ENCODE results near the gene CELF4.

CELF4 gene

DNA sequence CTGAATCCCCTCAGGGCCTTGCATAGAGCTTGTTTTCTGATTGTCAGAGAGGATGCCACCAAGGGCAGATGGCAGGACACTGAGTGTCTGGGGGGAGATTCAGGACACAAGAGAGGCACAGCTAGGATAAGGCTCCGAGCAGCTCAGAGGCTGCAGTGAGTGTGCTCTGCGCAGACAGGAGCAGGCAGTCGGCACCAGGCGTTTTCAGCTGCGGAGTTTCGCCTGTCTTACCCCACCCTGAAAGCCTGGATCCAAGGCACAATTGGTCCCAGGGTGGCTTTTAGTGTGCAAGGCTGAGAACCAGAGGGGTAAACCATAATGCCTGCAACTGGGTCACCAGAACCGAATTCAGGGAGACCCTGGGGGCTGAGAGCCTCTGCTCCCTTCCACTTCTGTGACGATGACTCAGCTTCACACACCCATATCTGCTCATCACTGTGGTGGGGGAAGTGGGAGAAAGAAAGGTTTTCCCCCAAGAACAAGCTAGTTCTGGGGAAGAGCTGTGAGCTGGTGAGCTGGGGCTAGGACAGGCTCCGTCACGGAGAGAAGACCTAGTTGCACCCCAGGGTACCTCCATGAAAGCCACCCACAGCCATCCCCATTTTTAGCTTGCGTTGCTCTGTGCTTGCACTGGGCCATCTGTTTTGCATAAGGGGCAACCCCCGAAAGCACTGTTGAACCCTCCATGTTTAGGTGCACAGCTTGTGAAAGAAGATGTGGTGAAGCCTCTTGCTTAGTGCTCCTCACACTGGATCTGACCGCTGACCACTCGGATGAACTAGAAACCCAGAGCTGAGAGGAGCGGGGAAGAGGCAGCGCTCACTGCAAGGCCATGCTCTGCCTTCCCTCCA is 173.7 kb downstream of the CELF4 start:
- TF ChIP-seq, protein P1, sequence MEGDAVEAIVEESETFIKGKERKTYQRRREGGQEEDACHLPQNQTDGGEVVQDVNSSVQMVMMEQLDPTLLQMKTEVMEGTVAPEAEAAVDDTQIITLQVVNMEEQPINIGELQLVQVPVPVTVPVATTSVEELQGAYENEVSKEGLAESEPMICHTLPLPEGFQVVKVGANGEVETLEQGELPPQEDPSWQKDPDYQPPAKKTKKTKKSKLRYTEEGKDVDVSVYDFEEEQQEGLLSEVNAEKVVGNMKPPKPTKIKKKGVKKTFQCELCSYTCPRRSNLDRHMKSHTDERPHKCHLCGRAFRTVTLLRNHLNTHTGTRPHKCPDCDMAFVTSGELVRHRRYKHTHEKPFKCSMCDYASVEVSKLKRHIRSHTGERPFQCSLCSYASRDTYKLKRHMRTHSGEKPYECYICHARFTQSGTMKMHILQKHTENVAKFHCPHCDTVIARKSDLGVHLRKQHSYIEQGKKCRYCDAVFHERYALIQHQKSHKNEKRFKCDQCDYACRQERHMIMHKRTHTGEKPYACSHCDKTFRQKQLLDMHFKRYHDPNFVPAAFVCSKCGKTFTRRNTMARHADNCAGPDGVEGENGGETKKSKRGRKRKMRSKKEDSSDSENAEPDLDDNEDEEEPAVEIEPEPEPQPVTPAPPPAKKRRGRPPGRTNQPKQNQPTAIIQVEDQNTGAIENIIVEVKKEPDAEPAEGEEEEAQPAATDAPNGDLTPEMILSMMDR (IDR thresholded peaks at IDR 0.05; ENCODE audit: insufficient read depth, missing control alignments): no peak
- no peak for FAIRE-seq
- no peak for DNase-seq (ENCODE audit: insufficient read length, low spot score)

DNA sequence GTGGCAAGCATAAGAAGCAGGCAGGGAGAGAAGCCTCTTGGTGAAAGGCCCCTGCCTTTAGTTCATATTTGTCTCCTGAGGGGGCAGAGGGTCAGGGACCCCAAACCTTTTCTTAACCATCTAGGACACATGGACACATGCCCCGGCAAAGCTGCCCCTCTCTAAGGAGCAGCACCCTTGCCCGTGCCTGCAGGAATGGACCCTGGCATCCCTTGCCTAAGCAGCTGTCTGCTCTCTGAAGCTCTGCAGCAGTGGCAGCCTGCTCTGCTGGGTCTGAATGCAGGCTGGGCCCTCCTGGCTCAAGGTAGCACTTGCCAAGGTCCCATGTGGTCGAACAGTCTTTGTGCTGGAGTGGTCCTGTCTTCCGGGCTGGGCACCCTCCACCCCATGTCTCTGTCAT is 174.4 kb downstream of the CELF4 start:
- DNase-seq (ENCODE audit: insufficient read length, low spot score): no peak
- TF ChIP-seq, protein P1 (IDR thresholded peaks at IDR 0.05; ENCODE audit: insufficient read depth, missing control alignments): no peak
- FAIRE-seq: no peak

DNA sequence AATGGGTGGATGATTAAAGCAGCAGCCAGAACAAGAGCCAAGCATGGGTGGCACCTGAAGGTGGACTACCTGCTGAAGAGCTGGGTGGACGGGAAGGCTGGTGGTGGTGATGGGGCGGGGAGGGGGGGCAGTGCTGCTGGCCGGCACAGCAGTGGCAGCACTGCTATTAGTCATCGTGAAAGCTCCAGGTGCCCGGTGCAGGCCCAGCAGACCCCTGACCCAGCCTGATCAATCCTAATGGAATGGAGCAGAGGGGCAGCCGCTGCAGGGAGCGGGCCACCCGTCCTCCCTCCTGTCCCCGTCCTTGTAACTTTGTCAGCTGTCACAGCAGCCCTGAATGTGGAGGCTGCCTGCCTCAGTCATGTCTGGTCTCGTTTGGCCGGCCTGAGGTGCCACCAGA is 174.9 kb downstream of the CELF4 start:
- DNase-seq (ENCODE audit: insufficient read length, low spot score) (no peak), FAIRE-seq (no peak)
- TF ChIP-seq, protein P1 (IDR thresholded peaks at IDR 0.05; ENCODE audit: insufficient read depth, missing control alignments): no peak

DNA sequence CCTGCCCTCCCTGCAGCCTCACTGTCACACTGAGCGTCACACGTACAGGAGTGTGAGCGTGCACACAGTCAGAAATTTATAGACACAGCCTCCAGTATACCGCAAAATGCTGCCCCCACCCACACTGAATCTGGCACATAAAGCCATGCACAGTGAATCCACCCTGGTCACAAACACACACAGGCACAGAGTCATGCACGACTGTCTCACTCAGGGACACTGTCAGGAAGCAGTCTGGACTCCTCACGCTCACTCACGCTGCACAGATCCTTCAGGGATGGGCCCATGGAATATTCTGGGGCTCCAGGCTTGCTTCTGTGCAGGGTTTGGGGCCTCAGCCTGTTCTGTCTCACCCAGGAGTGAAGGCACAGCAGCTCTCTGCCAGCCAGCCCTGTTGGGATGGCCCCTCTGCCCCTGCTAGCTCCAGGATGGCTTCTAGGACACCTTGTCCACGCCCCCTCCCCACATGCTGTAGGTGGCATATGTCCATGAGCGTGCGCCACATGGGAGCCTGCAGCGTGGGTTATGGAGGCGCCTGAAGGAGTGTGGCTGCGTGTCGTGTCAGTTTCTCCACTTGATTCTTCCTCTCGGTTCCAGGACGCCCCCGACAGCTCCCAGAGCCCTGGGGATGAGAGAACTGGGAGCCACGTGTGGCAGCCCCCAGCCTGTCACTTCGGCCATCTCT is 175.8 kb downstream of the CELF4 start:
- DNase-seq (ENCODE audit: insufficient read length, low spot score): no peak
- FAIRE-seq: no peak
- TF ChIP-seq, protein P1 (IDR thresholded peaks at IDR 0.05; ENCODE audit: insufficient read depth, missing control alignments): no peak

DNA sequence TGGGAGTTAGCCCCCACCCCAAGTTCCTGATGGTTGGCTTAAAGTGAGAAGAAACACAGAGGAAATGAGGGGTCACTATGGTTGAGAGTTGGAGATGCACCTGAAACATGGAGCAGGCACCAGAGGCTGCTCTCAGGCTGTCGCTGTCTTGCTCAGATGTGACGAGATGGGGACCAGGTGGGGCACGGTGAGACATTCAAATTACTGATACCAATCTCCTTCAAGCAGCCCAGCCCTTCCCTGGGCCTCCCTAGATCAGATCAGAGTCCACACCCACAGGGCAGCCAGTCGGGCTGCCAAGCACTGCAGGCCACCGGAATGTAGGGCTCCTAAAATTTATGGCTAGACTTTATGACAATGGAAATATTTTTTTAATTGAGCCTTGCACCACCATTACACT is 176.6 kb downstream of the CELF4 start:
- FAIRE-seq (no peak), DNase-seq (ENCODE audit: insufficient read length, low spot score) (no peak)
- TF ChIP-seq, protein P1 (IDR thresholded peaks at IDR 0.05; ENCODE audit: insufficient read depth, missing control alignments): no peak

DNA sequence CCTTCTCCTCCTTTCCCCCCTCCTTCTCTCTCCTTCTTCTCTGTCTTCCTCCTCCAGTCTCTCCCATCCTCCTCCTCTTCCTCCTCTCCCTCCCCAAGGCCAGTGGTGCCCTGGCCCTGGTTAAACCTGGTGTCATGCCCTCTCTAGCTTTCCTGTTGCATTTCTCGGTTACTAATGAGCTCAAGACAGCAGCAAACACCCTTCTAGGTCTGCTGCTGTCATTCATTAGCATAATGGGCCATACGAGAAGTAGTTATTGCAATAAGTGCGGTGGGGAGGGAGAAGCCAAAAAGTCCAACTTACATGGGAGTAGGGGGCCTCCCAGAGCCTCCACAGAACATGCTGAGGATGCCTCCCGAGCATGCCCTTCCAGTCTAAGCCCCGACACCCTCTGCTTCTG is 177.2 kb downstream of the CELF4 start:
- FAIRE-seq (no peak), DNase-seq (ENCODE audit: insufficient read length, low spot score) (no peak)
- TF ChIP-seq, protein P1 (IDR thresholded peaks at IDR 0.05; ENCODE audit: insufficient read depth, missing control alignments): no peak

Measured in D721Med (cell line).